Prostate gland (tissue), 2 donors: ENCODE data around the gene RNU5B-1.

ENCODE experiments used
- CTCF ChIP-seq, 4 experiments: fragments of 200-600 bp in 2 of 4; fragments of 450-650 bp in 2 of 4; sonication (generic) in 2 of 4; IDR thresholded peaks; 1 replicate in 3 of 4; 2 replicates in 1 of 4; pipeline ENCODE4 v1.5.1; 2016 to 2019; ENCODE audit warnings: antibody characterized with exemption in 4 of 4, mild to moderate bottlenecking in 2 of 4, moderate library complexity in 2 of 4
- POLR2A ChIP-seq: fragments of 450-650 bp; IDR thresholded peaks from one replicate; pipeline ENCODE4 v1.6.1; 2016; ENCODE audit warnings: antibody characterized with exemption, mild to moderate bottlenecking
- POLR2AphosphoS5 ChIP-seq: sonication (generic); formaldehyde crosslinking; IDR thresholded peaks from one replicate; pipeline ENCODE4 v1.6.1; 2017; ENCODE audit warnings: antibody characterized with exemption

- TF ChIP-seq CTCF (IDR thresholded peaks at IDR 0.05) (no peak), POLR2A (no peak), POLR2AphosphoS5 (no peak)
Observed at GRCh38 chr15:65344214-65344913, 39.9 kb downstream of the RNU5B-1 start.
